HepG2 (cell line): Measurements from ENCODE around the gene CXCL17. TPM values are rescaled to one million over a fixed set of nuclear protein-coding genes. Genes with fewer than 3 reads are reported as not detected.
A peak's percentile ranks its signal among the peaks of the same experiment; 100 is the strongest.

Experiments used
- ERF ChIP-seq: IDR thresholded peaks from 2 replicates; pipeline ENCODE4 v1.6.1; 2018; ENCODE audit warnings: missing biosample characterization, missing genetic modification reagents
- ESRRA ChIP-seq: sonication (generic); formaldehyde crosslinking; IDR thresholded peaks from 2 replicates; pipeline ENCODE4 v1.5.1; 2020; ENCODE audit warnings: mild to moderate bottlenecking, low read depth, missing genetic modification reagents
- EZH2 ChIP-seq: conservative IDR thresholded peaks from 2 replicates; pipeline ENCODE4 v1.6.1; 2012; ENCODE audit warnings: mild to moderate bottlenecking, low read depth, low read length, moderate library complexity
- FOSL2 ChIP-seq: sonication (generic); formaldehyde crosslinking; IDR thresholded peaks from 2 replicates; pipeline ENCODE4 v1.4.0; 2020; ENCODE audit warnings: missing genetic modification reagents
- HES4 ChIP-seq: sonication (generic); formaldehyde crosslinking; IDR thresholded peaks from 2 replicates; pipeline ENCODE4 v1.9.0; 2021; ENCODE audit warnings: mild to moderate bottlenecking, missing genetic modification reagents, borderline replicate concordance
- IKZF5 ChIP-seq: IDR thresholded peaks from 2 replicates; pipeline ENCODE4 v1.6.1; 2018; ENCODE audit warnings: missing genetic modification reagents, mild to moderate bottlenecking, missing compliant biosample characterization
- KLF13 ChIP-seq: sonication (generic); formaldehyde crosslinking; IDR thresholded peaks from 2 replicates; pipeline ENCODE4 v1.4.0; 2020; ENCODE audit warnings: mild to moderate bottlenecking, missing genetic modification reagents
- MATR3 ChIP-seq: sonication (generic); formaldehyde crosslinking; IDR thresholded peaks from 2 replicates; pipeline ENCODE4 v1.4.0; 2020; ENCODE audit warnings: missing genetic modification reagents
- MAZ ChIP-seq, 2 experiments: sonication (generic) in 1 of 2; formaldehyde crosslinking in 1 of 2; IDR thresholded peaks; 2 replicates each; pipeline versions ENCODE4 v1.5.0 to v1.6.1; 2012 to 2020; ENCODE audit warnings: low read depth in 2 of 2, mild to moderate bottlenecking in 2 of 2, borderline replicate concordance in 1 of 2, improper control_type of control experiment in 1 of 2, low read length in 1 of 2, missing genetic modification reagents in 1 of 2, moderate library complexity in 1 of 2
- MYNN ChIP-seq: sonication (generic); formaldehyde crosslinking; IDR thresholded peaks from 2 replicates; pipeline ENCODE4 v1.4.0; 2020; ENCODE audit warnings: mild to moderate bottlenecking, low read depth, missing genetic modification reagents
- NFE2 ChIP-seq: sonication (generic); formaldehyde crosslinking; IDR thresholded peaks from 2 replicates; pipeline ENCODE4 v1.4.0; 2020; ENCODE audit warnings: missing genetic modification reagents
- NR2C2 ChIP-seq: sonication (generic); formaldehyde crosslinking; IDR thresholded peaks from 2 replicates; pipeline ENCODE4 v1.4.0; 2020; ENCODE audit warnings: missing genetic modification reagents, mild to moderate bottlenecking, moderate library complexity, borderline replicate concordance
- PTBP1 ChIP-seq: fragments of 200-400 bp; formaldehyde crosslinking; IDR thresholded peaks from 2 replicates; pipeline ENCODE4 v1.6.1; 2018; ENCODE audit warnings: low read length, low read depth; ENCODE audit not compliant: poor library complexity, severe bottlenecking
- SALL1 ChIP-seq: sonication (generic); formaldehyde crosslinking; IDR thresholded peaks from 2 replicates; pipeline ENCODE4 v1.8.0; 2022; ENCODE audit warnings: mild to moderate bottlenecking, missing genetic modification reagents
- TGIF2 ChIP-seq: IDR thresholded peaks from 2 replicates; pipeline ENCODE4 v1.6.1; 2016; ENCODE audit warnings: control low read depth, missing compliant biosample characterization
- TRIM24 ChIP-seq: sonication (generic); formaldehyde crosslinking; IDR thresholded peaks from 2 replicates; pipeline ENCODE4 v1.8.0; 2022; ENCODE audit warnings: mild to moderate bottlenecking, missing genetic modification reagents
- ZBTB40 ChIP-seq, 2 experiments: fragments of 450-650 bp in 1 of 2; sonication (generic) in 1 of 2; formaldehyde crosslinking in 1 of 2; IDR thresholded peaks; 2 replicates each; pipeline versions ENCODE4 v1.6.1 to v1.8.0; 2016 to 2022; ENCODE audit warnings: antibody characterized with exemption in 1 of 2, mild to moderate bottlenecking in 1 of 2, missing genetic modification reagents in 1 of 2
- ZNF383 ChIP-seq: sonication (generic); formaldehyde crosslinking; IDR thresholded peaks from 2 replicates; pipeline ENCODE4 v1.4.0; 2020; ENCODE audit warnings: missing genetic modification reagents, mild to moderate bottlenecking, borderline replicate concordance
- ZNF446 ChIP-seq: sonication (generic); formaldehyde crosslinking; IDR thresholded peaks from 2 replicates; pipeline ENCODE4 v1.5.0; 2020; ENCODE audit warnings: mild to moderate bottlenecking, missing genetic modification reagents
- ZNF777 ChIP-seq: sonication (generic); formaldehyde crosslinking; IDR thresholded peaks from 2 replicates; pipeline ENCODE4 v1.4.0; 2020; ENCODE audit warnings: missing genetic modification reagents
- polyA plus RNA-seq, 8 experiments: library from polyadenylated mRNA; depleted of rRNA in 3 of 8; stranded (reverse) in 7 of 8; unstranded in 1 of 8; fragments of >200 nt; fragmentation: Illumina TruSeq in 4 of 8; extraction: Trizol in 4 of 8; gene quantifications; 2 replicates each; pipeline versions ENCODE4 v1.2.1 to v1.2.3, GENCODE V29; 2011 to 2016; ENCODE audit warnings: low read depth in 4 of 8, missing spikeins in 1 of 8, mixed read lengths in 1 of 8; ENCODE audit not compliant: insufficient read depth in 1 of 8
- total RNA-seq, 5 experiments: library from RNA; depleted of rRNA; stranded (reverse); fragments of >200 nt; fragmentation: Illumina TruSeq; extraction: Trizol; gene quantifications; 2 replicates each; pipeline ENCODE4 v1.2.3, GENCODE V29; 2016; ENCODE audit warnings: low read depth in 1 of 5

Gene CXCL17
- total and polyA plus RNA-seq, 2 of the 13 experiments (the other 11 are each of a cell fraction or from before 2014, with no cell fraction given): 0.12 TPM; not detected in 1

GRCh38 chr19:42450314-42450934 is 7.7 kb upstream of the CXCL17 start (continued):
- peak; percentile 94 for TF ChIP-seq NR2C2 (CRISPR knock-in tag)
- TF ChIP-seq TGIF2 (CRISPR knock-in tag): 0 out of 2 replicates have a peak, but pooled peaks have one; percentile 41
- peak; percentile 79; the same call in 1 of the 2 replicates for TF ChIP-seq IKZF5 (CRISPR knock-in tag)
- TF ChIP-seq MYNN (CRISPR knock-in tag): no peak
- TF ChIP-seq ESRRA (CRISPR knock-in tag): peak; percentile 96
- TF ChIP-seq SALL1 (CRISPR knock-in tag): peak; percentile 96
- no peak for TF ChIP-seq ZNF383 (CRISPR knock-in tag)
- TF ChIP-seq ERF: peak; percentile 97
- no peak for TF ChIP-seq PTBP1
- TF ChIP-seq NFE2: no peak
- no peak for TF ChIP-seq ZNF446 (CRISPR knock-in tag)
- TF ChIP-seq ZBTB40 (IDR thresholded peaks at IDR 0.05): no peak
- TF ChIP-seq ZBTB40 (CRISPR knock-in tag; IDR thresholded peaks at IDR 0.05): no peak
- TF ChIP-seq EZH2: no peak
- peak; percentile 77 for TF ChIP-seq FOSL2 (CRISPR knock-in tag)
- TF ChIP-seq TRIM24 (CRISPR knock-in tag): peak; percentile 82
- no peak for TF ChIP-seq MATR3 (CRISPR knock-in tag)
- TF ChIP-seq KLF13 (CRISPR knock-in tag): no peak
- no peak for TF ChIP-seq ZNF777 (CRISPR knock-in tag)
- TF ChIP-seq HES4 (CRISPR knock-in tag): no peak
- no peak for TF ChIP-seq MAZ (IDR thresholded peaks at IDR 0.05; ENCODE audit: borderline replicate concordance, low read depth, low read length)
- no peak for TF ChIP-seq MAZ (CRISPR knock-in tag; IDR thresholded peaks at IDR 0.05; ENCODE audit: low read depth)
